MM.1S (cell line): ENCODE results near the gene PRPSAP2.

Experiments
- CTCF ChIP-seq: fragments of 300-600 bp; sonication (generic); IDR thresholded peaks from 2 replicates; pipeline ENCODE4 v1.5.1; 2016; ENCODE audit warnings: antibody characterized with exemption, low read length, mixed read lengths
- EZH2 ChIP-seq: fragments of 300-600 bp; sonication (generic); optimal IDR thresholded peaks from 2 replicates; pipeline ENCODE3; 2017; ENCODE audit warnings: low read depth, mild to moderate bottlenecking, antibody characterized with exemption, low read length, mixed read lengths
- EZH2phosphoT487 ChIP-seq: fragments of 300-600 bp; sonication (generic); IDR thresholded peaks from 2 replicates; pipeline ENCODE4 v1.6.1; 2018; ENCODE audit warnings: antibody characterized with exemption, low read length

- TF ChIP-seq CTCF (no peak), EZH2phosphoT487 (no peak), EZH2 (no peak)
Observed at GRCh38 chr17:18925187-18925586, 67.3 kb downstream of the PRPSAP2 start.
